GM18870 (cell line): ENCODE results near the gene CHST6.
"Not testable (repeated sequence)": the region's sequence is repeated elsewhere in the genome, so short reads cannot be mapped to it uniquely, and the experiment has no call there.

Experiments used
- ATAC-seq: cut with Tn5 transposase; IDR thresholded peaks from one replicate; pipeline ENCODE4 v1.9.1; 2021; ENCODE audit warnings: moderate library complexity; ENCODE audit not compliant: unreplicated experiment

CHST6 gene

DNA sequence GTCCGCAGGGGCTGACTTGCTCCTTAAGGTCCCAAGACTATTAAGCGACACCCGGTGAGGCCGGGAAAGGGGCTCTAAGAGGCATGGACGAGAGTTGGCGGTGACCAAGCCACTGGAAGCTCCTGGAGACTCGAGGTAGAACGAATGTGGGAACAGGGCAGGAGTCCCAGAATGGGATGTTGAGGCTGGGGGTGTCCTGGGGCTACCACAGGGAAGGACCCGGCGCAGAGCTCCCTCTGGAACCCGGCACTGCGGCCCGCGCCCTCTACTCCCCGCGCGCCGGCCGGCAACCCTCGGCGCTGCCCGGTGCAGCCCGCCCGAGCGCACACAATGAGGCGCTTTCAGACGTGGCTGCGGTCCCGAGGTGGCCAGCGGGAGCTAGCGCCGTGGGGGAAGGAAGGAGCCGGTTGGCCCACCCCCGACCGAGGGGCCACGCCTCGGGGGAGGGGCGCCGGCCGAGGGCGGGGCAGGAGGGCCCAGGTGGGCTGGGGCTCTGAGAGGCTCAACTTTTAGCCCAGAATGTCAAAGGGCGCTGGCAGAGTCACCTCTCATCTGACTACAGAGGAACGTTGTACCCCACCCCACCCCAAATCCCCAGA is at the start of gene CHST6:
Gene CHST6, minus strand, starts transcription at position 366 of the 599 bp plus-strand sequence. CDS start 15,613 bp downstream, outside the sequence.
- ATAC-seq, result no peak

DNA sequence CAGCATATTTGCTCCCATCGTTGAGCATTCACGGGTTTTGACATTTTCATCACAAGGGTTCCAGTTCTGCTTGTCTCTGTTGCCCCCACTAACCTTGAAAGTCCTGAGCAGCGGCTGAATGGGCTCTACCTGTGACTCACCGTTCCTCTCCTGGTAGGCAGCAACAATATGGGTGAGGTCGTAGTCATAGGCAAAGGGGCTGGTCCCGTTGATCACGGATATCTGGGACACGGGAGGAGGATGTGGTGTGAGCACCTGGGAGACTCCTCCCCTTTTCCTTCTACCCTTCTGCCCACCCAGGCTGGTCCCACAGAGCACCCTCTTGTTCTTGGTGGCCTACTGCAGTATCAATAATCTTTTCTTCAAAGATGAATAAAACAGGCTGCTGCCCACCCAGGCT is 47.2 kb upstream of the CHST6 start:
- ATAC-seq, result not testable (repeated sequence)

DNA sequence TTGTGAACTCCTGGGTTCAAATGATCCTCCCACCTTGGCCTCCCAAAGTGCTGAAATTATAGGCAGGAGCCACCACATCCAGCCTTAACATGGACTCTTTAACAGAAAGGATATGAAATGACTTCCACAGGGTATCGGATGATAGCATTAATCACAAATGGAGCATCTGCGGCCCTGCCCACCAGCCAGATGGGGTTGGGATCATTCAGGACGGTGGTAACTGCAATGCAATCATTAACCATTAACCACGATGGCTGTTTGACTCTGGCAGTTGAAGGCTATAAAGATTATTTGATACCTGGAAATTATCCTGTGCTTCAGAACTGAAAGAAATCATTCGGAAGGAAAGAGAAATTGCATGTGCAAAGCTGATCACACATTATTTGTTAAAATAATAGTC is 46.0 kb upstream of the CHST6 start:
- ATAC-seq, result no peak

DNA sequence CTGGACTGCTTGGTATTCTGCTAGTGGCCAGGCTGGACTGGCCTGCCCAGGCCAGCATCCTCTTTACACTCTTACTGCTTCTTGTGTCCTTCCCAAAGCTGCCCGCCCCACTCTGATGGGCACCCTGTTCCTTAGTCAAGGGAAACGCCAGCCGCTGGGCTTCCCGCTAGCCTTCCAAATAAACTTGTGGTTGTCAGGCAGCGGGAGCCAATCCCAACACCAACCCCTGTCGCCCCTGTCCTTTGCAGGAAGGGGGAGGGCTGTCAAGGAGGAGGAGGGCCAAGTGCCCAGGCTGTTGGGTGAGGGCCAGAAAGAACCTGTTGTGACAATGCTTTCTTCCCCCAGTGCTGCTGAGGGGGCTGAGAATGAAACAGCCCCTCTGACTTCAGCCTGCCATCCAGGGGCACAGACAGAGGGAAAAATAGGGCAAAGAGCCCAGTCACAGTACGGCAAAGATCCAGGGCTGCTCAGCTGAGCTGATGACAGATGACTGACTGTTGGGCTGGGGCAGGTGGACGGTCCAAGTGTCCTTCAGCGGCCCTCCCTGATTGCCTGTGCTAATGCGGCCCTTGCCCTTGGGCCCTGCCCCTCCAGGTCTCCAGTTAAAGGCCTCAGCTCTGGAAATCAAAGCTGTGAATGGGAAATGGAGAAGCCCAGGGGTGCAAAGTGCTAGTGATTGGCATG is 43.8 kb upstream of the CHST6 start:
- not testable (repeated sequence) for ATAC-seq

DNA sequence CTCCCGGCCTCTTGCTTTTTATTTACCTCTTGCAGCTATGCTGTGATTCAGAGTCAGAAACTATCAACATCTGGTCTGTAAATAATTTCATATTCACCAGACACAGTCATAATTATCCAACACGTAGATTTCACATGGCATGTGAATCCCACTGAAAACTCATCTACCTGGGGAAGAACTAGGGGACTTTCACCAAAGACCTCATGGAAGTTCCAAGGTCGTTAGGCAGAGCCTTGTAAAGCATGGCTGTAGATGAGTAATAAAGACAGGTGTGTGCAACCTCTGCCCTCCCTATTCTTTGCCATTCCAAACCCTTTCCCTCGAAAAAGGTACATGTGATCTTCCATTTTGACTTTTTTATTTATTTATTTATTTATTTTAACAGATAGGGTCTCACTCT is 42.5 kb upstream of the CHST6 start:
- no peak for ATAC-seq

DNA sequence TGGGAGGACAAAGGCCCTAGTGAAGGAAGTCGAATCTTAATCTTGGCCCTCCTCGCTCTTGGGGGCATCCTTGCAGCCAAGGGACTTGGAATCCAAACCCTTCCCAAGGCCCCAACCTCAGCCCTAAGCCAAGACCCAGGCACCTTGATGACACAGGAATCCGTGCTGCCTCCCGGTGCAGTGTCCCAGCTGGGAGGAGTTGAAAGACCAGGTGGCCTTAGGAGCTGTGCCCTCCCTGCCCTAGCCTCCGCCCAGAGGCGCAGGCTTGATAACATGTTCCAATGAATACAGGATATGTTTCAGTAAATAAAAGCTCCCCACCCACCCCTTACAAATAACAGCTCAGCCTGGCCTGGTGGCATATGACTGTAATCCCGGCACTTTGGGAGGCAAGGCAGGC is 40.7 kb upstream of the CHST6 start, which contains the start of gene CHST5:
Gene CHST5, minus strand, starts transcription at position 208 of the 400 bp plus-strand sequence. CDS start 5,724 bp downstream, outside the sequence.
- ATAC-seq, result no peak

DNA sequence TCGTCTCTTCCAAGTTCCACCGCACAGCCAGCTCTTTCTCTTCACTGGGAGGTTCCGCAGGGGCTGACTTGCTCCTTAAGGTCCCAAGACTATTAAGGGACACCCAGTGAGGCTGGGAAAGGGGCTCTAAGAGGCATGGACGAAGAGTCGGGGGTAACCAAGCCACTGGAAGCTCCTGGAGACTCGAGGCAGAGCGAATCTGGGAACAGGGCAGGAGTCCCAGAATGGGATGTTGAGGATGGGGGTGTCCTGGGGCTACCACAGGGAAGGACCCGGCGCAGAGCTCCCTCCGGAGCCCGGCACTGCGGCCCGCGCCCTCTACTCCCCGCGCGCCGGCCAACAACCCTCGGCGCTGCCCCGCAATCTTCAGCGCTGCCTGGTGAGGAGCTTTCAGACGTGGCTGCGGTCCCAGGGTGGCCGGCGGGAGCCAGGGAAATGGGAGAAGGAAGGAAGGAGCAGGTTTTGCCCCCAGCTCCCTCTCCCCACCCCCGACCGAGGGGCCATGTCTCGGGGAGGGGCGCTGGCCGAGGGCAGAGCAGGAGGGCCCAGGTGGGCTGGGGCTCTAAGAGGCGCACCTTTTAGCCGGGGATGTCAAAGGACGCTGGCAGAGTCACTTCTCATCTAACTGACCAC is 40.1 kb upstream of the CHST6 start:
- no peak for ATAC-seq

DNA sequence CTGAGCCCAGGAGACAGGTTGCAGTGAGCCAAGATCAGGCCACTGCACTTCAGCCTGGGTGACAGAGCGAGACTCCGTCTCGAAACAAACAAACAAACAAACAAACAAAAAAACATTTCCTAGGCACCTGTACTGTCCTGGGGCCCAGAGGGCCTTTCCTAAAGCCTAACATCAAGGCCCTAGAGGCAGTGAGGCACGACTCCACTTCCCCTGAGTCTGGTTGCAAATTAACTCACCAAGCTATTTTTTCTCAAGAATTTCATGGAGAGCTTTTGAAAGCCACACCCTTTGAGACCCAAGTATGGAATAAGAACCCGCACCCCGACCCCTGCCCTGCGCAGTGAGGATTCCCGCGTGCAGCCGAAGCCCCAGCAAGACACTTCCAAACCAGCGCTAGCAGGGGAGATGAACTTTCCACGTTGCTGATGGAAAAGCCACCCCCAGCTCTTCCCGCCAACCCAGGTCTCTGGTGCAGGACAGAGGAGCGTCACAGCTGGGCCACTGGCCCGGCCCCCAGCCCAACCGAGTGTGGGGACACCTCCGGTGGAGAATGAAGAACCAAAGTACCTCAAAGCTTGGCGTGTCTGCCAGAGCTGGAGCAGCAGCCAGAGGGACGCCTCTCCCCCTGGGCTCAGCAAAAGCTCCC is 39.4 kb upstream of the CHST6 start:
- no peak for ATAC-seq

DNA sequence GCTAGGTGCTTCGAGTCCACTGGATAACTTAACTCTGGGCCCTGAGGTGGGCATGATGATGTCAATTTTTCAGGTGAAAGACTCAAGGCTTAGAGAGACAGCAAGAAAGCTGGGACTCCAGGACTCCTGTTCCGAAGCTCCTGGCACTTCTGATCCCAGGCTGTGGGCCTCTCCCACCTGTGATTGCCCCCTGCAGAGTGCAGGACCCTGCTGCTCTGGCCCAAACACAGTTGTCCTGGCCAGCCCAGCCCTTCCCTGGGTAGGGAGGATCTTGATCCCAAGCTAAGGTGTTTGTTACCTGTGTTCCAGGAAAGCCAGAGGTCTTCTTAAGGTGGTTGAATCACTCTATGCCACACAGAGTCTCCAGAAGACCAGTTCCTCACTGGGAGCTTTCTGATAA is 37.5 kb upstream of the CHST6 start:
- ATAC-seq, result no peak

DNA sequence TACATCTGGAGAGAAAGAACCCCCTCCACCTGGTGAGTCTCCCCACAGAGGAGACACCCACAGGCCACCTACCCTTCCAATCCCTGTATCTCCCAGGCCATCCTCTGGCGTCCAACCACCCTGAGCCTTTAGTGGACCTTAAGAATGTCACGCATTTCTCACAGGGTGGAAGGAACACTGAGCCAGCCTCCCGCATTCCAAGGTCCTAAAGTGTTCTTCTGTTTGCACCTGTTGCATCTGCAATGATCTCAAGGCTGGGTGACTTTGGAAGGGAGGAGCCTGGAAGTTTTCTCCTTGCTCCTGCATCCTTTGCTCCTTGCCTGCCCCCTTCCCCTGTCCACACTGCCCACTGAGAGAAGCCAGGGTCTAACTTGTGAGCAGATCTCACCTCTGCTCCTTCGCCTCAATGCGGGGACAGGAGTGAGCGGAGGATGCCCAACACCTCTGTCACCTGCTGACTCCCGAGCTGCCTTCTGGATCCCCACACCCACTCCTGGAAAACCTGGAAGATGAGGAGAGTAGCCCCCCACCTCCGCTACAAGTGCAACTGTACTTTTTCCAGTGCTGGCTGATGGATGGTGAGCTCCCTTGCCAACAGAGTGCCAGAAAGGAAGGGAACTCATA is 37.0 kb upstream of the CHST6 start:
- ATAC-seq, result no peak

DNA sequence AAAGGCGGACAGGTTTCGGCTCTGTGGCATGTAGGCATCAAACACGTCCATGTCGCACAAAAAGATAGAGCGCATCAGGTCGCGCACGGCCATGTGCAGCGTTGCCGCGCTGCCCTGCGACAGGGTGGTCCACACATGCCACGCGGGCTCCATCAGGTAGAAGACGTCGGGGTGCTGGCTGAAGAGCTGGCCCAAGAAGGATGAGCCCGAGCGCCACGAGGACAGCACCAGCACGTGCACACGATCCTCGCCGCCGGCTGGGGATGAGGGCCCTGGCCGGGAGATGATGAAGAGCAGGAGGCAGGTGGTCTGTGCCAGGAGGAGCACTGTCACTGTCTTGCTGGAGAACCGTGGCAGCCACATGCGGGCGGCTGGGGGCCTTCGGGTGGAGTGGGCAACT is 34.7 kb upstream of the CHST6 start:
- no peak for ATAC-seq

DNA sequence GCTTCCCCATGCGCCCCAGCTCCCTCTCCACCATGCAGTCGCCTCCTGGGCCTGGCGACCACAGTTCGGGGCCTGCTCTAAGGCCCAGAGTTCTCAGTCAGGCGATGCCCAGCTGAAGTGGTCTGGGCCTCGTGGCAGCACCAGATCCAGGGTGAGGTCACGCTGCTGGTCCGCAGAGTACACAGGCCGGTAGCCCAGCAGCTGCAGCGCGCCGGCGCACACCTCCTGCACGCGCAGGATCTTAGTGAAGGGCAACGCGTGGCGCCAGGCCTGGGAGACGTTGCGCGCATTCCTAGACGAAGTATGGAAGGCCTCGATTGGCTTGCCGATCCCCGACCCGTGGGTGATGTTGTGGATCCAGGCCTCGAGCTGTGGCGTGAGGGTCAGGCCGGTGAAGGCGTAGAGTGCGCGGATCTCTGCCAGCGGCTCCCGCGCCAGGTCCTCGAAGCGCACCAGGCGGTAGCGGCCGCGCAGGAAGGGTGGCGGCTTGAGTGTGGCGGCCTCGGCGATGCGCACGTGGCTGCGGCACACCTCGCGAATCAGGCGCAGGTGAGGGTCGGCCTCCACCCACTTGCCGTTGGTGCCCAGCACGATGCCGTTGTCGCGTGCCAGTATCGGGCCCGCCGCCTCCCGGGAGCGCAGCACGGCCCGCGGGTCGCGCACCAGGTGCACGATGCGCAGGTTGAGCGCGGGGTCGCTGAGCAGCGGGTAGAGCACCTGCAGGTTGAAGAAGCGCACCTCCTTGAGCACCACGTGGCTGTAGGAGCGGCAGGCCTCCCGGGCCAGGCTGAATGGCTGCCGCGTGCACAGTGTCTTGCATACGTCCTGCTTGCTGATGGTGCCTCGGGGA is 34.0 kb upstream of the CHST6 start:
- ATAC-seq, result no peak

DNA sequence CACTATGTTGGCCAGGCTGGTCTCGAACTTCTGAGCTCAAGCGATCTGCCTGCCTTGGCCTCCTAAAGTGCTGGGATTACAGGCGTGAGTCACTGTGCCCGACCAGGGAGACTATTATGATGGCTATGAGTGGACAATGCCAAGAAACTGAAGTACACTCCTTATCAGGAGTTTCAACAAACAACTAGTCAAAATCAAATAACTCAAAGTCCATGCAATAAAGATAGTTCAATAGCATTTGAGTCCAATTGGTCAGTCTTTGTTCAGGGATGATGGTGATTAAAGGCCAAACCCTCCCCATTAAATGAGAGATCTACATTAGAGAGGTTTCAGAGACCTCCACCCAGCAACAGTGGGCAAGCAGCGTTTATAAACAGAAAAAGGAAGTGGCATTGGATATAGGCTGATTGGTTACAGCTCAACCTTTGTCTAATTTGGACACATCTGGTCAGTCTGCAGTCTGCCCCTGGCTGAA is 32.6 kb upstream of the CHST6 start:
- ATAC-seq, result no peak

DNA sequence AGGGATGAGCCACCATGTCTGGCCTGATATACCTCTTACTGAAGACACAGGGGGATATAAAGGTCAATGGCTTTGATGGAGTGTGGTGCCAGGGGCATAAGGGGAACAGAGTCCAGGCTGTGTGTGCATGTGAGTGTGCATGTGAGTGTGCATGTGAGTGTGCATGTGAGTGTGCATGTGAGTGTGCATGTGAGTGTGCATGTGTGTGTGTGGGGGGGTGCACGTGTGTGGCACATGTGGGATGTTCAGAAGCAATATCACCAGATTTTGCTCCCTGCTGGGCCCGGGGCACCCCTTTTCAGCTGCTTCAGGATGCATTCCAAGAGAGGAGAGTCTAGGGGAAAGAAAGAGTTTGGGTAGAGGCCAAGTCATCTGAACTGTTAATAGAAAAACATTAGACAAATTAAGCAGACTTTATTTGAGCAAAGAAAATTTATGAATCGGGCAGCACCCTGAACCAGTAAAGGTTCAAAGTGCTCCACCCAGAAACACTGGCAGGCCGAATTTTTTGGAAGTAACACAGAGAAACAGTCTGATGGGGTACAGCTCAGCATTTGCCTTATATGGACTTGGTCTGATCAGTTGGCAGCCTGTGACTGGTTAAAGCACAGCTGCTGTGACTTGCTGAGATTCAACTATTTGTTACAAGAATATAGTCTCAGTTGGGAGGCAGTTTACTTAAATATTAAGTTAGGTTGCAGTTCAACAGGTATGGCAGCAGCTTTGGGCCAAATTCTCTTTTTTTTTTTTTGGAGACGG is 31.0 kb upstream of the CHST6 start:
- no peak for ATAC-seq

DNA sequence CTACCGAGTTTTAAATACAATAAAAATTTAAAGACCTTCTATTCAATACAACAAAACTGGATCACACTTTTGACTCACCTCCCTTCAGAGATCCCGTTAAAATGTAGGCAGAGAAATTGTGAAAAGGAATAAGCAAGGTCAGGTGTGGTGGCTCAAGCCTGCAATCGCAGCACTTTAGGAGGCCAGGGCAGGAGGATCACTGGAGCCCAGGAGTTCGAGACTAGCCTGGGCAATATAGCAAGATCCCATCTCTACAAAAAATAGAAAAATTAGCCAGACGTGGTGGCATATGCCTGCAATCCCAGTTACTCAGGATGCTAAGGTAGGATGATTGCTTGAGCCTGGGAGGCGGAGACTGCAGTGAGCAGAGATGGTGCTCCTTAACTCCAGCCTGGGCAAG is 23.9 kb upstream of the CHST6 start:
- no peak for ATAC-seq

DNA sequence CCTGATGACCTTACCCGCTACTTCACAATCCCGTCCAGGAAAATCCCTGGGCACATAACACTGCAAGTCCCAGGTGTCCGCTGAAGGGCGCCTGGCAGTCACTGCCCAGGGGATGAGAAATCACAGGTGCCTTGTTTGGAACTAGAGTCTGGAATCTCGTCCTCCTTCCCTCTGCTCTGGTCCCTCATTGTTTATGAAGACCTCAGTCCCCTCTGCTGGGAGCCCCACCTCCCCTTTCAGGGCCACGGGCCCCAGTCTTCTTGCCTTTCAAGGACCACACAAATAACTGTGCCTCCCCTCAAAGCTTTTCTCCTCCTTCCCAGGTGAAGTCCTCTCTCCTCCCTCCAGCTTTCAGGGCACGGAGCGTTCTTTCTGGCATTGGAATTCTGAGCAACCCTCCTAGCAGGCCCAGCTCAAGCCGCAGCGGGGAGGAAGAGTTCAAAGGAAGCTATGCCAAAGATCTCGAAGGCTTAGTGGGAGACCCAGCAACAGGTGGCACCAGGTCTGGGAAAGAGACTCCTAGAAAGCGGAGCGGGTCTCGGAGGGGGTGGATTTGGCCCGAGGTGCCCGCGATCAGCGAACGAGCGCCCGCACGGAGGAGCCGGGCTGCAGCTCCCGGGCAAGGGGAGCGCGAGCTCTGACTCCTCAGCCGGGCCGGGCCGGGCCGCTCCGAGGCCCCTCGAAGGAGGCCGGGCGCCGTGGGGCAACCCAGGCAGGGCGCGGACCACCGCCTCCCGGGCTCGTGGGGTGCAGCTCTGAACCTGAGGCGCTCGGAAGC is 21.1 kb upstream of the CHST6 start:
- ATAC-seq, result not testable (repeated sequence)

DNA sequence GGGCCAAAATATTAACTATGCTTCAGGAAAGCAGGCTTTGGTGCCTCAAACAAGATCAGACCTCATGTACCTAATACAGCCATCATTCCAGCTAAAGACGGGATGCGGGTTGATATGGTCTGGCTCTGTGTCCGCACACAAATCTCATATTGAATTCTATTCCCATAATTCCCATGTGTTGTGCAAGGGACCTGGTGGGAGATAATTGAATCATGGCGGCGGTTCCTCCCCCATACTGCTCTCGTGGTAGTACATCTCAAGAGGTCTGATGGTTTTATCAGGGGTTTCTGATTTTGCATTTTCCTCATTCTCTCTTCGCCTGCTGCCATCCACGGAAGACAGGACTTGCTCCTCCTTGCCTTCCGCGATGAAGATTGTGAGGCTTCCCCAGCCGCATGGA is 19.1 kb upstream of the CHST6 start:
- no peak for ATAC-seq

DNA sequence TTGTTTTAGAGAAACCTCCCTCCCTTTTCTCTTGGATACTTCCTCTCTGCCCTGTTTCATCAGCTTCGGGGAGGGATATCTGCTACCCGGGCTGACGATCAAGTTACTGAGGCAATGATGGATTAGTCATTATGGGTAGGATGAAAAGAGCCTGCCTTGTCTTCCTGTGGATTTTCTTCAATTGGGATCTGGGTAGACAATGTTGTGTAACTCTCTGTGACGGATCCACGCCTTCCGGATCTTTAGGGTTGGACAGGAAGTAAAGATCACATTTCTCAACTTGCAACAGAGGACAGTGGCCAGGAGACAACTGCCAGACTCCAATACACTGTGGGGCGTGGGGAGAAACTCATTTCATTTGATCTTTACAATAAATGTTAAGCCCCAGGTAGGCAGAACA is 11.3 kb upstream of the CHST6 start:
- ATAC-seq, result no peak

DNA sequence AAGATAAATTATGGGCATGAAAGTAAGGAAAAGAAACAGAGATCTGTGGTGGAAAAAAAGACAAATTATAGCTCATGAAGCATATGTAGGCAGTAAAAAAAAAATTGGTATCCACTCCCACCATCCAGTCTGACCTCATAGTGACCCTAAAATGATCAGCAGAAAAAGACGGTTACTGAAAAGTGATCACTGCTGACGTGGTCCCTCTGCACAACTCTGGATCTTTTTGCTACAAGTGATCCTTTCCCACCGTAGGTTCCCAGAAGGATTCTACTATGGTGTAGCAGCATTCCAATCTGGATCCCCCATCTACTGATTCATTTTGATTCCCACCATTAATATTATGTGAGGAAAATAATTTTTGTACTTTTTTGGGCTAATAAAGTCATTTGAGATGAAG is 10.9 kb upstream of the CHST6 start:
- ATAC-seq, result no peak
